SU-DHL-6 (cell line): ENCODE measurements around the gene SPTBN5.

Experiments used
- H2AFZ ChIP-seq: fragments of 200-600 bp; sonication (generic); 2 replicates; pipeline ENCODE4 v1.6.1; 2014; ENCODE audit warnings: low read depth, mild to moderate bottlenecking, moderate library complexity, mixed read lengths, antibody characterized with exemption, low read length; ENCODE audit not compliant: severe bottlenecking
- H3F3A ChIP-seq: fragments of 200-600 bp; shearing (Covaris generic); 2 replicates; pipeline ENCODE4 v1.6.0; 2016; ENCODE audit warnings: antibody characterized with exemption, mild to moderate bottlenecking; ENCODE audit not compliant: insufficient read depth
- H3K27ac ChIP-seq: fragments of 200-600 bp; sonication (generic); 2 replicates; pipeline ENCODE4 v1.5.1; 2016; ENCODE audit warnings: low read depth, mild to moderate bottlenecking, low read length, moderate library complexity, mixed read lengths
- H3K27me3 ChIP-seq: fragments of 200-600 bp; sonication (generic), shearing (Covaris generic); 2 replicates; pipeline ENCODE4 v1.6.0; 2014; ENCODE audit warnings: mild to moderate bottlenecking, low read length
- H3K36me3 ChIP-seq: fragments of 200-600 bp; sonication (generic); 2 replicates; pipeline ENCODE4 v1.6.1; 2014; ENCODE audit warnings: mild to moderate bottlenecking, low read length, mixed read lengths
- H3K4me2 ChIP-seq: fragments of 300-600, 200-600 bp; shearing (Covaris generic), sonication (generic); 2 replicates; pipeline ENCODE4 v1.6.0; 2014; ENCODE audit warnings: low read length, low read depth, mild to moderate bottlenecking; ENCODE audit not compliant: poor library complexity, severe bottlenecking
- H3K4me3 ChIP-seq: fragments of 200-600 bp; sonication (generic); 2 replicates; pipeline ENCODE4 v1.5.1; 2014; ENCODE audit warnings: antibody characterized with exemption, low read length, mild to moderate bottlenecking, mixed read lengths; ENCODE audit not compliant: insufficient read depth, poor library complexity, severe bottlenecking
- H3K79me2 ChIP-seq: fragments of 200-600 bp; sonication (generic); 2 replicates; pipeline ENCODE4 v1.6.1; 2014; ENCODE audit warnings: mild to moderate bottlenecking, low read length, moderate library complexity; ENCODE audit not compliant: insufficient read depth
- H3K9ac ChIP-seq: fragments of 200-600 bp; sonication (generic); 2 replicates; pipeline ENCODE4 v1.7.0; 2014; ENCODE audit warnings: mild to moderate bottlenecking, low read length
- H3K9me2 ChIP-seq: fragments of 200-600 bp; sonication (generic); replicated peaks from 2 replicates; pipeline ENCODE4 v1.6.1; 2014; ENCODE audit warnings: low read length; ENCODE audit not compliant: insufficient read depth
- H3K9me3 ChIP-seq: fragments of 200-600 bp; sonication (generic); 2 replicates; pipeline ENCODE4 v1.6.1; 2014; ENCODE audit warnings: low read length, mixed read lengths; ENCODE audit not compliant: insufficient read depth
- H4K20me1 ChIP-seq: fragments of 200-600 bp; sonication (generic); 2 replicates; pipeline ENCODE4 v1.6.1; 2014; ENCODE audit warnings: low read depth, mild to moderate bottlenecking, antibody characterized with exemption, low read length, moderate library complexity, mixed read lengths
- CTCF ChIP-seq: fragments of 200-600 bp; sonication (generic); IDR thresholded peaks from one replicate; pipeline ENCODE4 v1.5.1; 2017; ENCODE audit warnings: antibody characterized with exemption, mild to moderate bottlenecking, low read length, moderate library complexity; ENCODE audit not compliant: insufficient read depth, poor library complexity, severe bottlenecking
- EZH2phosphoT487 ChIP-seq: fragments of 200-600 bp; sonication (generic), shearing (Covaris generic); conservative IDR thresholded peaks from 2 replicates; pipeline ENCODE4 v1.6.1; 2018; ENCODE audit warnings: mild to moderate bottlenecking, antibody characterized with exemption, low read length, moderate library complexity, mixed read lengths

The SPTBN5 gene

GRCh38 chr15:41824062-41824745 lies 69.6 kb downstream of the SPTBN5 start:
- H4K20me1 ChIP-seq = no peaks in the 10 kb centered on the region

GRCh38 chr15:41823502-41823901 lies 70.4 kb downstream of the SPTBN5 start:
- H3F3A ChIP-seq = no peaks in the 10 kb centered on the region
- H3K27ac ChIP-seq = no peak overlapping the region
- H3K4me2 ChIP-seq = no peak overlapping the region
- no peaks in the 10 kb centered on the region for H3K9me2 ChIP-seq
- no peaks in the 10 kb centered on the region for H3K27me3 ChIP-seq
- H3K36me3 ChIP-seq = no peaks in the 10 kb centered on the region
- H3K9me3 ChIP-seq = no peaks in the 10 kb centered on the region
- H4K20me1 ChIP-seq = no peaks in the 10 kb centered on the region
- no peak overlapping the region for H3K9ac ChIP-seq
- no peak overlapping the region for H2AFZ ChIP-seq
- TF ChIP-seq CTCF (no peak), EZH2phosphoT487 (no peak)
- H3K4me3 ChIP-seq = no peak overlapping the region
- H3K79me2 ChIP-seq = no peaks in the 10 kb centered on the region

More at GRCh38 chr15:41824062-41824745, 69.6 kb downstream of the SPTBN5 start:
- Histone ChIP-seq H3K9me3 (no peaks in the 10 kb centered on the region), H3K79me2 (no peaks in the 10 kb centered on the region), H3K27me3 (no peaks in the 10 kb centered on the region), H3K36me3 (no peaks in the 10 kb centered on the region), H3K9me2 (no peaks in the 10 kb centered on the region), H2AFZ (no peak overlapping the region), H3K4me3 (no peak overlapping the region), H3K9ac (no peak overlapping the region), H3F3A (no peaks in the 10 kb centered on the region), H3K4me2 (no peak overlapping the region), H3K27ac (no peak overlapping the region)
- TF ChIP-seq EZH2phosphoT487 (no peak), CTCF (no peak)

- no peaks in the 10 kb centered on the region for H3K9me2 ChIP-seq
- H3K36me3 ChIP-seq = no peaks in the 10 kb centered on the region
- H3K79me2 ChIP-seq = no peaks in the 10 kb centered on the region
- H4K20me1 ChIP-seq = no peaks in the 10 kb centered on the region
- H3K27ac ChIP-seq = no peak overlapping the region
- TF ChIP-seq EZH2phosphoT487 (no peak), CTCF (no peak)
- no peaks in the 10 kb centered on the region for H3K27me3 ChIP-seq
- no peaks in the 10 kb centered on the region for H3F3A ChIP-seq
- H2AFZ ChIP-seq = no peak overlapping the region
- H3K4me2 ChIP-seq = no peak overlapping the region
- no peak overlapping the region for H3K9ac ChIP-seq
- no peak overlapping the region for H3K4me3 ChIP-seq
- H3K9me3 ChIP-seq = no peaks in the 10 kb centered on the region
Observed at GRCh38 chr15:41822957-41823356, 70.9 kb downstream of the SPTBN5 start.
